ENCODE results near the gene NOP53. TPM values are rescaled to one million over a fixed set of nuclear protein-coding genes. Genes with fewer than 3 reads are reported as not detected.
A peak's percentile ranks its signal among the peaks of the same experiment; 100 is the strongest.
"Not testable (repeated sequence)": the region's sequence is repeated elsewhere in the genome, so short reads cannot be mapped to it uniquely, and the experiment has no call there.

NOP53 gene
- total RNA-seq, 1 donor from 2014 or later, result 129 TPM

- DNase-seq (ENCODE audit: low read depth, low spot score), result peak; percentile 85
These were observed 31.2 kb downstream of the NOP53 start for GRCh38 chr19:47776568-47776967.

- DNase-seq (ENCODE audit: low read depth, low spot score), result not testable (repeated sequence)
These were observed 32.1 kb downstream of the NOP53 start for GRCh38 chr19:47777245-47778048.

- DNase-seq (ENCODE audit: low read depth, low spot score), result no peak
These were observed 33.0 kb downstream of the NOP53 start, which contains the start of gene SELENOW for GRCh38 chr19:47778049-47778953. Gene SELENOW, plus strand, starts transcription at chr19:47778703. Its CDS starts 83 bp downstream, at chr19:47778786.

GRCh38 chr19:47778954-47779351, 33.6 kb downstream of the NOP53 start:
- no peak for DNase-seq (ENCODE audit: low read depth, low spot score)

GRCh38 chr19:47779524-47780214, 34.3 kb downstream of the NOP53 start:
- no peak for DNase-seq (ENCODE audit: low read depth, low spot score)

GRCh38 chr19:47780215-47780551, 34.8 kb downstream of the NOP53 start:
- DNase-seq (ENCODE audit: low read depth, low spot score), result no peak

GRCh38 chr19:47781590-47782262, 36.4 kb downstream of the NOP53 start:
- DNase-seq (ENCODE audit: low read depth, low spot score), result no peak

- DNase-seq (ENCODE audit: low read depth, low spot score), result no peak
These were observed 41.2 kb downstream of the NOP53 start for GRCh38 chr19:47786566-47786965.

- not testable (repeated sequence) for DNase-seq (ENCODE audit: low read depth, low spot score)
These were observed 42.0 kb downstream of the NOP53 start for GRCh38 chr19:47787307-47787706.

- DNase-seq (ENCODE audit: low read depth, low spot score), result not testable (repeated sequence)
These were observed 44.5 kb downstream of the NOP53 start for GRCh38 chr19:47789811-47790210.

GRCh38 chr19:47790398-47790814, 45.1 kb downstream of the NOP53 start:
- no peak for DNase-seq (ENCODE audit: low read depth, low spot score)

GRCh38 chr19:47792616-47793015, 47.3 kb downstream of the NOP53 start:
- no peak for DNase-seq (ENCODE audit: low read depth, low spot score)

GRCh38 chr19:47794526-47794925, 49.2 kb downstream of the NOP53 start:
- DNase-seq (ENCODE audit: low read depth, low spot score), result no peak

GRCh38 chr19:47796785-47797184, 51.4 kb downstream of the NOP53 start:
- no peak for DNase-seq (ENCODE audit: low read depth, low spot score)

GRCh38 chr19:47797996-47798903, 52.9 kb downstream of the NOP53 start:
- no peak for DNase-seq (ENCODE audit: low read depth, low spot score)

- no peak for DNase-seq (ENCODE audit: low read depth, low spot score)
These were observed 53.5 kb downstream of the NOP53 start for GRCh38 chr19:47798904-47799266.

- DNase-seq (ENCODE audit: low read depth, low spot score), result no peak
These were observed 55.9 kb downstream of the NOP53 start for GRCh38 chr19:47801270-47801669.

GRCh38 chr19:47802521-47803043, 57.2 kb downstream of the NOP53 start:
- DNase-seq (ENCODE audit: low read depth, low spot score), result no peak

- DNase-seq (ENCODE audit: low read depth, low spot score), result not testable (repeated sequence)
These were observed 57.8 kb downstream of the NOP53 start for GRCh38 chr19:47803148-47803547.

GRCh38 chr19:47803671-47804070, 58.3 kb downstream of the NOP53 start:
- DNase-seq (ENCODE audit: low read depth, low spot score), result not testable (repeated sequence)
